ENCODE data around the gene FRAT2. TPM values are rescaled to one million over a fixed set of nuclear protein-coding genes. Genes with fewer than 3 reads are reported as not detected.

Gene FRAT2
- total RNA-seq, 2 experiments from 2014 or later = 27.0 to 27.6 TPM

- H3K4me3 ChIP-seq (ENCODE audit: low read length) = no peak overlapping the region
- CTCF ChIA-PET = interaction anchor here (0.5 to 2.8 kb wide), 7 partner anchors 9 to 145 kb away, joined by 3 to 20 read pairs (median 3); no protein-coding TSS in a partner anchor
- no peaks in the 10 kb centered on the region for H3K4me1 Mint-ChIP-seq (ENCODE audit: low read depth)
- peaks cover 41% of the 10 kb centered on the region for H3K36me3 Mint-ChIP-seq (ENCODE audit: low read depth)
- TF ChIP-seq CTCF (IDR thresholded peaks at IDR 0.05) = peak; percentile 53
- H3K4me3 Mint-ChIP-seq = no peak overlapping the region
- H3K27me3 ChIP-seq (ENCODE audit: control insufficient read depth in 1 of 2, insufficient read depth in 2 of 2, low read length in 2 of 2) = no peaks in the 10 kb centered on the region
- intact Hi-C loops (cut with DNase I, micrococcal nuclease) = loop anchor here (2.0 to 10.0 kb wide), 3 partner anchors 77 to 283 kb away; no protein-coding TSS in a partner anchor
- peak; percentile 43 for ATAC-seq (ENCODE audit: poor library complexity)
- peaks cover 3% of the 10 kb centered on the region for H3K4me1 ChIP-seq (ENCODE audit: insufficient read depth, low read length)
- no peaks in the 10 kb centered on the region for H3K27me3 Mint-ChIP-seq
- no peak overlapping the region for H3K27ac ChIP-seq (ENCODE audit: low read depth in 1 of 2, low read length in 2 of 2)
- H3K36me3 ChIP-seq (ENCODE audit: insufficient read depth, low read length) = peaks cover 19% of the 10 kb centered on the region
- no peak overlapping the region for H3K27ac Mint-ChIP-seq
- H3K9me3 Mint-ChIP-seq = no peaks in the 10 kb centered on the region
- POLR2A ChIA-PET = interaction anchor here (1.2 kb wide), 1 partner anchor 21 kb away, joined by 5 read pairs; the partner anchor contains the start of gene FRAT2
- peak in 7 of 14 experiments; percentile 9 to 59 (median 35) for DNase-seq
- H3K9me3 ChIP-seq (ENCODE audit: control insufficient read depth in 1 of 2, insufficient read depth in 1 of 2, low read length in 2 of 2) = no peaks in the 10 kb centered on the region
Measured at GRCh38 chr10:97355571-97355975, 21.0 kb upstream of the FRAT2 start.

DNA sequence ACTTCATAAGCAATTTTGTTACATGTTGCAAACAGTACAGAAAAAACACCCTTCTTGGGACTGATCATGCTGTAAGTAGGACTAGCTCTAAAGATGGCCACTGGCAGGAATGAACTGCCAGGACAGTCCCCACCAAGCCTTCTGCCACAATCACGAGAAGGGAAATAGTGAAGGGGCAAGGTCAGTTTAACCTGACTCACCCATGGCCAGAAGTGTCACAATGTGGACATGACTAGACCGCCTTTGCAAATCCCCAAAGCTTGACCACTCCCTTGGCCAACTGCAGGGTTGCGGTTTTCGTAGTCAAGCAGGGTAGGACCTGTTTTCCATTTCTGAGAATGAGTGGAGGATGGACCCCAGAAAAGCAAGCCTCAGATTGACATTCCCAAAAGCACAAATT is 19.4 kb upstream of the FRAT2 start:
- Histone ChIP-seq H3K27ac (ENCODE audit: low read depth in 1 of 2, low read length in 2 of 2) (no peak overlapping the region), H3K36me3 (ENCODE audit: insufficient read depth, low read length) (peaks cover 15% of the 10 kb centered on the region), H3K27me3 (ENCODE audit: control insufficient read depth in 1 of 2, insufficient read depth in 2 of 2, low read length in 2 of 2) (no peaks in the 10 kb centered on the region), H3K4me3 (ENCODE audit: low read length) (no peak overlapping the region), H3K9me3 (ENCODE audit: control insufficient read depth in 1 of 2, insufficient read depth in 1 of 2, low read length in 2 of 2) (no peaks in the 10 kb centered on the region), H3K4me1 (ENCODE audit: insufficient read depth, low read length) (peaks cover 3% of the 10 kb centered on the region)
- ChIA-PET CTCF (no interaction called here), POLR2A (no interaction called here)
- intact Hi-C loops (cut with DNase I, micrococcal nuclease) = loop anchor here (2.0 to 10.0 kb wide), 3 partner anchors 75 to 281 kb away; no protein-coding TSS in a partner anchor
- no peaks in the 10 kb centered on the region for H3K4me1 Mint-ChIP-seq (ENCODE audit: low read depth)
- no peak overlapping the region for H3K4me3 Mint-ChIP-seq
- no peaks in the 10 kb centered on the region for H3K27me3 Mint-ChIP-seq
- no peak overlapping the region for H3K27ac Mint-ChIP-seq
- no peaks in the 10 kb centered on the region for H3K9me3 Mint-ChIP-seq
- no peak for TF ChIP-seq CTCF (IDR thresholded peaks at IDR 0.05)
- H3K36me3 Mint-ChIP-seq (ENCODE audit: low read depth) = peaks cover 30% of the 10 kb centered on the region
- DNase-seq (peak in 2 of 14 experiments; percentile 59 to 74), ATAC-seq (ENCODE audit: poor library complexity) (no peak)

GRCh38 chr10:97349752-97350513 is 15.4 kb upstream of the FRAT2 start:
- H3K36me3 ChIP-seq (ENCODE audit: insufficient read depth, low read length) = no peaks in the 10 kb centered on the region
- ChIA-PET CTCF (interaction anchor here (0.5 to 1.1 kb wide), 2 partner anchors 71 to 99 kb away, joined by 3 read pairs; no protein-coding TSS in a partner anchor), POLR2A (no interaction called here)
- no peak overlapping the region for H3K27ac ChIP-seq (ENCODE audit: low read depth in 1 of 2, low read length in 2 of 2)
- H3K27me3 Mint-ChIP-seq = no peaks in the 10 kb centered on the region
- no peak for ATAC-seq (ENCODE audit: poor library complexity)
- no peak overlapping the region for H3K27ac Mint-ChIP-seq
- no peak for TF ChIP-seq CTCF (IDR thresholded peaks at IDR 0.05)
- H3K4me1 Mint-ChIP-seq (ENCODE audit: low read depth) = no peaks in the 10 kb centered on the region
- DNase-seq = no peak
- intact Hi-C loops (cut with DNase I, micrococcal nuclease) = loop anchor here in 1 of 2 experiments (10.0 kb wide), 1 partner anchor 275 kb away; no protein-coding TSS in a partner anchor
- no peak overlapping the region for H3K4me3 Mint-ChIP-seq
- no peaks in the 10 kb centered on the region for H3K36me3 Mint-ChIP-seq (ENCODE audit: low read depth)
- no peaks in the 10 kb centered on the region for H3K9me3 Mint-ChIP-seq
- no peak overlapping the region for H3K4me3 ChIP-seq (ENCODE audit: low read length)
- H3K27me3 ChIP-seq (ENCODE audit: control insufficient read depth in 1 of 2, insufficient read depth in 2 of 2, low read length in 2 of 2) = no peaks in the 10 kb centered on the region
- H3K9me3 ChIP-seq (ENCODE audit: control insufficient read depth in 1 of 2, insufficient read depth in 1 of 2, low read length in 2 of 2) = no peaks in the 10 kb centered on the region
- no peaks in the 10 kb centered on the region for H3K4me1 ChIP-seq (ENCODE audit: insufficient read depth, low read length)
